ENCODE data around the gene AK8. TPM values are rescaled to one million over a fixed set of nuclear protein-coding genes. Genes with fewer than 3 reads are reported as not detected.

AK8 gene
- polyA plus RNA-seq, 1 of the 3 experiments (the other 2 are of a cell fraction) = 0.77 TPM

- TF ChIP-seq CHD2 (IDR thresholded peaks at IDR 0.05; ENCODE audit: low read length, partially characterized antibody) = no peak
- no peak for TF ChIP-seq POLR2AphosphoS5 (IDR thresholded peaks at IDR 0.05; ENCODE audit: low read depth, low read length)
- TF ChIP-seq RFX5 (IDR thresholded peaks at IDR 0.05; ENCODE audit: low read length) = no peak
- Histone ChIP-seq H3K9me2 (no peaks in the 10 kb centered on the region), H3K27me3 (ENCODE audit: insufficient read depth) (no peaks in the 10 kb centered on the region; the same call in 1 of the 2 replicates), H3K79me2 (ENCODE audit: insufficient read depth) (no peaks in the 10 kb centered on the region), H3F3A (replicated peaks; ENCODE audit: insufficient read depth) (no peaks in the 10 kb centered on the region), H3K4me2 (no peak overlapping the region), H3K9me3 (no peaks in the 10 kb centered on the region), H3K4me3 (ENCODE audit: low read depth in 2 of 2, low read length in 1 of 2) (no peak overlapping the region), H2AFZ (ENCODE audit: low read depth) (no peak overlapping the region), H3K36me3 (replicated peaks in 1 of 2; ENCODE audit: control insufficient read depth in 1 of 2, insufficient read depth in 2 of 2, low read length in 1 of 2) (no peaks in the 10 kb centered on the region), H4K20me1 (ENCODE audit: insufficient read depth) (no peaks in the 10 kb centered on the region), H3K9ac (no peak overlapping the region), H3K4me1 (ENCODE audit: control insufficient read depth in 1 of 2, insufficient read depth in 2 of 2, low read depth in 1 of 2, low read length in 1 of 2) (peaks cover 0 to 7% of the 10 kb centered on the region in 2 experiments; a peak in 1 of 4 replicates), H3K27ac (ENCODE audit: low read depth in 2 of 2, low read length in 1 of 2) (no peak overlapping the region)
- ChIA-PET CTCF (interaction anchor here (0.7 to 1.5 kb wide), 2 partner anchors 13 to 89 kb away, joined by 3 to 5 read pairs; no protein-coding TSS in a partner anchor), POLR2A (no interaction called here)
- no peak for DNase-seq
- WGBS (ENCODE audit: low lambda C conversion rate) = 80% methylated on average over 13 of the region's 13 CpGs
Measured at GRCh38 chr9:132813115-132813771, 64.8 kb downstream of the AK8 start.

- Histone ChIP-seq H3K4me2 (no peak overlapping the region), H3K27ac (ENCODE audit: low read depth in 2 of 2, low read length in 1 of 2) (no peak overlapping the region), H3K4me3 (ENCODE audit: low read depth in 2 of 2, low read length in 1 of 2) (no peak overlapping the region), H4K20me1 (ENCODE audit: insufficient read depth) (no peaks in the 10 kb centered on the region), H2AFZ (ENCODE audit: low read depth) (no peak overlapping the region), H3K9me2 (no peaks in the 10 kb centered on the region), H3K79me2 (ENCODE audit: insufficient read depth) (no peaks in the 10 kb centered on the region), H3F3A (replicated peaks; ENCODE audit: insufficient read depth) (no peaks in the 10 kb centered on the region), H3K27me3 (ENCODE audit: insufficient read depth) (no peaks in the 10 kb centered on the region; the same call in 1 of the 2 replicates), H3K4me1 (ENCODE audit: control insufficient read depth in 1 of 2, insufficient read depth in 2 of 2, low read depth in 1 of 2, low read length in 1 of 2) (peaks cover 0 to 7% of the 10 kb centered on the region in 2 experiments; a peak in 1 of 4 replicates), H3K9ac (no peak overlapping the region), H3K9me3 (no peaks in the 10 kb centered on the region), H3K36me3 (replicated peaks in 1 of 2; ENCODE audit: control insufficient read depth in 1 of 2, insufficient read depth in 2 of 2, low read length in 1 of 2) (no peaks in the 10 kb centered on the region)
- ChIA-PET CTCF (interaction anchor here (1.5 kb wide), 1 partner anchor 12 kb away, joined by 5 read pairs; no protein-coding TSS in a partner anchor), POLR2A (no interaction called here)
- DNase-seq = no peak
- no peak for TF ChIP-seq FOXM1 (IDR thresholded peaks at IDR 0.05; ENCODE audit: low read depth)
- no peak for TF ChIP-seq TEAD4 (IDR thresholded peaks at IDR 0.05; ENCODE audit: borderline replicate concordance, insufficient read depth)
- TF ChIP-seq POLR2AphosphoS5 (IDR thresholded peaks at IDR 0.05; ENCODE audit: low read depth, low read length) = no peak
- TF ChIP-seq SMC3 (IDR thresholded peaks at IDR 0.05; ENCODE audit: low read depth, low read length) = no peak
- no peak for TF ChIP-seq TAF1 (IDR thresholded peaks at IDR 0.05; ENCODE audit: borderline replicate concordance, low read depth, low read length)
- TF ChIP-seq ELF1 (IDR thresholded peaks at IDR 0.05) = no peak
- TF ChIP-seq GATA2 (CRISPR knock-in tag; IDR thresholded peaks at IDR 0.05) = no peak
- TF ChIP-seq, protein P1, sequence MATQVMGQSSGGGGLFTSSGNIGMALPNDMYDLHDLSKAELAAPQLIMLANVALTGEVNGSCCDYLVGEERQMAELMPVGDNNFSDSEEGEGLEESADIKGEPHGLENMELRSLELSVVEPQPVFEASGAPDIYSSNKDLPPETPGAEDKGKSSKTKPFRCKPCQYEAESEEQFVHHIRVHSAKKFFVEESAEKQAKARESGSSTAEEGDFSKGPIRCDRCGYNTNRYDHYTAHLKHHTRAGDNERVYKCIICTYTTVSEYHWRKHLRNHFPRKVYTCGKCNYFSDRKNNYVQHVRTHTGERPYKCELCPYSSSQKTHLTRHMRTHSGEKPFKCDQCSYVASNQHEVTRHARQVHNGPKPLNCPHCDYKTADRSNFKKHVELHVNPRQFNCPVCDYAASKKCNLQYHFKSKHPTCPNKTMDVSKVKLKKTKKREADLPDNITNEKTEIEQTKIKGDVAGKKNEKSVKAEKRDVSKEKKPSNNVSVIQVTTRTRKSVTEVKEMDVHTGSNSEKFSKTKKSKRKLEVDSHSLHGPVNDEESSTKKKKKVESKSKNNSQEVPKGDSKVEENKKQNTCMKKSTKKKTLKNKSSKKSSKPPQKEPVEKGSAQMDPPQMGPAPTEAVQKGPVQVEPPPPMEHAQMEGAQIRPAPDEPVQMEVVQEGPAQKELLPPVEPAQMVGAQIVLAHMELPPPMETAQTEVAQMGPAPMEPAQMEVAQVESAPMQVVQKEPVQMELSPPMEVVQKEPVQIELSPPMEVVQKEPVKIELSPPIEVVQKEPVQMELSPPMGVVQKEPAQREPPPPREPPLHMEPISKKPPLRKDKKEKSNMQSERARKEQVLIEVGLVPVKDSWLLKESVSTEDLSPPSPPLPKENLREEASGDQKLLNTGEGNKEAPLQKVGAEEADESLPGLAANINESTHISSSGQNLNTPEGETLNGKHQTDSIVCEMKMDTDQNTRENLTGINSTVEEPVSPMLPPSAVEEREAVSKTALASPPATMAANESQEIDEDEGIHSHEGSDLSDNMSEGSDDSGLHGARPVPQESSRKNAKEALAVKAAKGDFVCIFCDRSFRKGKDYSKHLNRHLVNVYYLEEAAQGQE (IDR thresholded peaks at IDR 0.05; ENCODE audit: low read depth, low read length) = no peak
- no peak for TF ChIP-seq CHD2 (IDR thresholded peaks at IDR 0.05; ENCODE audit: low read length, partially characterized antibody)
- no peak for TF ChIP-seq RFX5 (IDR thresholded peaks at IDR 0.05; ENCODE audit: low read length)
- no peak for TF ChIP-seq YY1 (IDR thresholded peaks at IDR 0.05; ENCODE audit: low read depth)
- WGBS (ENCODE audit: low lambda C conversion rate) = 81% methylated on average over 6 of the region's 6 CpGs
Measured at GRCh38 chr9:132811985-132812384, 66.1 kb downstream of the AK8 start.
